SIG-M5 treated with dmso at 0.1 percent for 504 hours (cell line): Measurements from ENCODE around the gene CYP4B1.

Source experiments
- DNase-seq: peaks from one replicate; lab custom pipeline; 2025; ENCODE audit not compliant: unreplicated experiment; lab: John Stamatoyannopoulos, UW

CYP4B1 gene

GRCh38 chr1:46793126-46793525, 5.7 kb upstream of the CYP4B1 start:
- DNase-seq: no peak

- no peak for DNase-seq
These were observed 963 bp upstream of the CYP4B1 start for GRCh38 chr1:46797696-46798470.

- no peak for DNase-seq
These were observed 1.9 kb downstream of the CYP4B1 start for GRCh38 chr1:46800742-46801141.

- no peak for DNase-seq
These were observed 2.6 kb downstream of the CYP4B1 start for GRCh38 chr1:46801323-46802055.

- DNase-seq: no peak
These were observed 3.2 kb downstream of the CYP4B1 start for GRCh38 chr1:46802081-46802480.

- DNase-seq: no peak
These were observed 4.2 kb downstream of the CYP4B1 start for GRCh38 chr1:46802901-46803574.

GRCh38 chr1:46804027-46804889, 5.4 kb downstream of the CYP4B1 start:
- DNase-seq: peak; percentile 17

- no peak for DNase-seq
These were observed 6.1 kb downstream of the CYP4B1 start for GRCh38 chr1:46804926-46805325.

GRCh38 chr1:46805755-46806154, 6.9 kb downstream of the CYP4B1 start:
- no peak for DNase-seq

- peak; percentile 3 for DNase-seq
These were observed 7.6 kb downstream of the CYP4B1 start for GRCh38 chr1:46806196-46807020.

- DNase-seq: no peak
These were observed 8.5 kb downstream of the CYP4B1 start for GRCh38 chr1:46807046-46807972.

GRCh38 chr1:46809071-46809470, 10.2 kb downstream of the CYP4B1 start:
- DNase-seq: no peak

- DNase-seq: no peak
These were observed 11.1 kb downstream of the CYP4B1 start for GRCh38 chr1:46809904-46810303.

GRCh38 chr1:46810596-46810995, 11.8 kb downstream of the CYP4B1 start:
- DNase-seq: no peak

GRCh38 chr1:46811053-46811452, 12.2 kb downstream of the CYP4B1 start:
- DNase-seq: no peak

GRCh38 chr1:46812065-46812963, 13.5 kb downstream of the CYP4B1 start:
- no peak for DNase-seq

- DNase-seq: no peak
These were observed 14.4 kb downstream of the CYP4B1 start for GRCh38 chr1:46812996-46813857.
